Uterus (tissue), 2 donors: ENCODE data around the gene TMEM92.

Experiments used
- CTCF ChIP-seq, 4 experiments: fragments of 200-600 bp in 2 of 4; fragments of 450-650 bp in 2 of 4; sonication (generic) in 2 of 4; IDR thresholded peaks; one replicate each; pipeline ENCODE4 v1.5.1; 2016 to 2019; ENCODE audit warnings: antibody characterized with exemption in 4 of 4, mild to moderate bottlenecking in 2 of 4, moderate library complexity in 1 of 4
- POLR2A ChIP-seq, 2 donors: fragments of 450-650 bp; IDR thresholded peaks; one replicate each; pipeline ENCODE4 v1.6.1; 2016; ENCODE audit warnings: antibody characterized with exemption in 2 of 2, mild to moderate bottlenecking in 1 of 2, moderate library complexity in 1 of 2

- TF ChIP-seq CTCF (IDR thresholded peaks at IDR 0.05) (no peak), POLR2A (IDR thresholded peaks at IDR 0.05) (no peak)
Observed at GRCh38 chr17:50255766-50256635, 18.3 kb upstream of the TMEM92 start.
